SK-N-SH (cell line): ENCODE measurements around the gene FPR2. TPM values are rescaled to one million over a fixed set of nuclear protein-coding genes. Genes with fewer than 3 reads are reported as not detected.

Source experiments
- CTCF ChIA-PET: fragments of 300-600, 350-600 bp; formaldehyde crosslinking; extraction: SDS; loops from one replicate; lab custom pipeline; 2021; lab: Yijun Ruan, JAX
- POLR2A ChIA-PET: fragments of 350-600 bp; sonication (Branson Sonifier 250); formaldehyde crosslinking; extraction: SDS; loops from one replicate; lab custom pipeline; 2020; ENCODE audit warnings: antibody characterized with exemption, inconsistent platforms; lab: Yijun Ruan, JAX
- DNase-seq: peaks from one replicate; pipeline ENCODE4 v3.0.0; 2012
- H2AFZ ChIP-seq: fragments of 200-600 bp; sonication (generic); 2 replicates; pipeline ENCODE4 v1.8.1; 2016; ENCODE audit warnings: antibody characterized with exemption, mild to moderate bottlenecking, low read depth
- H3F3A ChIP-seq: fragments of 200-600 bp; sonication (generic); replicated peaks from 2 replicates; pipeline ENCODE3; 2016; ENCODE audit warnings: antibody characterized with exemption, mild to moderate bottlenecking; ENCODE audit not compliant: insufficient read depth
- H3K27ac ChIP-seq, 2 experiments: fragments of 200-500 bp in 1 of 2; fragments of 200-600 bp in 1 of 2; sonication (Bioruptor generic) in 1 of 2; sonication (generic), shearing (Covaris generic) in 1 of 2; 2 replicates each; pipeline versions ENCODE4 v1.5.1 to v1.6.1; 2014 to 2016; ENCODE audit warnings: low read depth in 2 of 2, inconsistent platforms in 1 of 2, low read length in 1 of 2, mild to moderate bottlenecking in 1 of 2, mixed read lengths in 1 of 2
- H3K27me3 ChIP-seq: fragments of 200-600 bp; sonication (generic), shearing (Covaris generic); 2 replicates; pipeline ENCODE4 v1.6.1; 2016; ENCODE audit warnings: mixed run types; ENCODE audit not compliant: insufficient read depth
- H3K36me3 ChIP-seq, 2 experiments: fragments of 200-500 bp in 1 of 2; fragments of 200-600 bp in 1 of 2; sonication (Bioruptor generic) in 1 of 2; sonication (generic) in 1 of 2; replicated peaks in 1 of 2; 2 replicates each; pipeline versions ENCODE3 to v1.5.1; 2014 to 2016; ENCODE audit warnings: low read length in 1 of 2, mild to moderate bottlenecking in 1 of 2; ENCODE audit not compliant: insufficient read depth in 2 of 2, control insufficient read depth in 1 of 2
- H3K4me1 ChIP-seq, 2 experiments: fragments of 200-500 bp in 1 of 2; fragments of 200-600 bp in 1 of 2; sonication (Bioruptor generic) in 1 of 2; sonication (generic), shearing (Covaris generic) in 1 of 2; 2 replicates each; pipeline versions ENCODE4 v1.5.1 to v1.6.1; 2014 to 2016; ENCODE audit warnings: low read depth in 1 of 2, low read length in 1 of 2, mixed run types in 1 of 2; ENCODE audit not compliant: insufficient read depth in 2 of 2, control insufficient read depth in 1 of 2
- H3K4me2 ChIP-seq: fragments of 200-600 bp; sonication (generic), shearing (Covaris generic); 2 replicates; pipeline ENCODE4 v1.6.1; 2017; ENCODE audit warnings: mixed run types
- H3K4me3 ChIP-seq, 2 experiments: fragments of 200-500 bp in 1 of 2; fragments of 200-600 bp in 1 of 2; sonication (Bioruptor generic) in 1 of 2; sonication (generic), shearing (Covaris generic) in 1 of 2; 2 replicates each; pipeline versions ENCODE4 v1.5.1 to v1.8.1; 2014 to 2016; ENCODE audit warnings: low read depth in 2 of 2, inconsistent platforms in 1 of 2, low read length in 1 of 2, mild to moderate bottlenecking in 1 of 2, mixed read lengths in 1 of 2, moderate library complexity in 1 of 2
- H3K79me2 ChIP-seq: fragments of 200-600 bp; sonication (generic); 2 replicates; pipeline ENCODE4 v1.8.1; 2017; ENCODE audit warnings: mild to moderate bottlenecking; ENCODE audit not compliant: insufficient read depth
- H3K9ac ChIP-seq: fragments of 200-600 bp; sonication (generic); 2 replicates; pipeline ENCODE4 v1.6.1; 2017; ENCODE audit warnings: mixed run types
- H3K9me2 ChIP-seq: fragments of 200-600 bp; sonication (generic); 2 replicates; pipeline ENCODE4 v1.6.1; 2017; ENCODE audit warnings: mixed run types
- H3K9me3 ChIP-seq: fragments of 200-600 bp; sonication (generic); 2 replicates; pipeline ENCODE4 v1.6.1; 2017; ENCODE audit warnings: mixed run types, mild to moderate bottlenecking, moderate library complexity
- H4K20me1 ChIP-seq: fragments of 200-600 bp; sonication (generic); 2 replicates; pipeline ENCODE4 v1.6.1; 2017; ENCODE audit warnings: mild to moderate bottlenecking, mixed run types; ENCODE audit not compliant: insufficient read depth
- CHD2 ChIP-seq: fragments of 150-350 bp; IDR thresholded peaks from 2 replicates; pipeline ENCODE4 v1.6.1; 2018; ENCODE audit warnings: low read length; ENCODE audit not compliant: partially characterized antibody
- GABPA ChIP-seq: IDR thresholded peaks from 2 replicates; pipeline ENCODE4 v1.4.0; 2012; ENCODE audit warnings: low read depth, mild to moderate bottlenecking
- GATA2 ChIP-seq: sonication (generic); formaldehyde crosslinking; IDR thresholded peaks from 2 replicates; pipeline ENCODE4 v1.5.0; 2020; ENCODE audit warnings: mild to moderate bottlenecking, missing genetic modification reagents
- JUND ChIP-seq: IDR thresholded peaks from 2 replicates; pipeline ENCODE4 v1.4.0; 2012
- MEF2A ChIP-seq: IDR thresholded peaks from 2 replicates; pipeline ENCODE4 v1.4.0; 2012; ENCODE audit warnings: low read depth, borderline replicate concordance
- MXI1 ChIP-seq: IDR thresholded peaks from 2 replicates; pipeline ENCODE4 v1.6.1; 2012; ENCODE audit warnings: mild to moderate bottlenecking, low read depth, low read length, improper control_type of control experiment
- NFIC ChIP-seq: IDR thresholded peaks from 2 replicates; pipeline ENCODE4 v1.4.0; 2012; ENCODE audit warnings: borderline replicate concordance
- NRF1 ChIP-seq: IDR thresholded peaks from 2 replicates; pipeline ENCODE4 v1.6.1; 2012; ENCODE audit warnings: low read depth, mild to moderate bottlenecking, low read length
- POLR2AphosphoS5 ChIP-seq: IDR thresholded peaks from 2 replicates; pipeline ENCODE4 v1.6.1; 2012; ENCODE audit warnings: low read depth, low read length
- RAD21 ChIP-seq: IDR thresholded peaks from 2 replicates; pipeline ENCODE4 v1.6.1; 2012; ENCODE audit warnings: mild to moderate bottlenecking, low read length
- RCOR1 ChIP-seq: fragments of 150-350 bp; IDR thresholded peaks from 2 replicates; pipeline ENCODE4 v1.6.1; 2017; ENCODE audit warnings: antibody characterized with exemption, low read length
- RXRA ChIP-seq: IDR thresholded peaks from 2 replicates; pipeline ENCODE4 v1.4.0; 2012; ENCODE audit warnings: low read depth, mild to moderate bottlenecking, borderline replicate concordance
- SMC3 ChIP-seq: IDR thresholded peaks from 2 replicates; pipeline ENCODE4 v1.6.1; 2012; ENCODE audit warnings: low read depth, low read length, improper control_type of control experiment
- TCF12 ChIP-seq: IDR thresholded peaks from 2 replicates; pipeline ENCODE4 v1.4.0; 2012
- TEAD4 ChIP-seq: IDR thresholded peaks from 2 replicates; pipeline ENCODE4 v1.4.0; 2012; ENCODE audit warnings: mild to moderate bottlenecking, borderline replicate concordance; ENCODE audit not compliant: insufficient read depth
- WGBS: methylation state at CpG from one replicate; pipeline ENCODE4 v1.1.6; 2017; ENCODE audit warnings: low lambda C conversion rate; 5-methylcytosine and 5-hydroxymethylcytosine counted together
- polyA plus RNA-seq, 3 experiments: library from polyadenylated mRNA; depleted of rRNA; stranded (reverse); fragments of >200 nt; gene quantifications; 2 replicates each; pipeline ENCODE4 v1.2.3, GENCODE V29; 2012
- TF ChIP-seq, protein P1 (sequence below): IDR thresholded peaks from 2 replicates; pipeline ENCODE4 v1.6.1; 2012; ENCODE audit warnings: mild to moderate bottlenecking, low read depth, low read length, moderate library complexity
- TF ChIP-seq, protein P2 (sequence below): IDR thresholded peaks from 2 replicates; pipeline ENCODE4 v1.4.0; 2012; ENCODE audit warnings: low read depth, borderline replicate concordance
- TF ChIP-seq, protein P3 (sequence below): fragments of 200-600 bp; sonication (generic); IDR thresholded peaks from 2 replicates; pipeline ENCODE4 v1.6.1; 2017; ENCODE audit warnings: antibody characterized with exemption, mild to moderate bottlenecking, moderate library complexity

Gene FPR2
- polyA plus RNA-seq, 1 of the 3 experiments (the other 2 are of a cell fraction): not detected

DNA sequence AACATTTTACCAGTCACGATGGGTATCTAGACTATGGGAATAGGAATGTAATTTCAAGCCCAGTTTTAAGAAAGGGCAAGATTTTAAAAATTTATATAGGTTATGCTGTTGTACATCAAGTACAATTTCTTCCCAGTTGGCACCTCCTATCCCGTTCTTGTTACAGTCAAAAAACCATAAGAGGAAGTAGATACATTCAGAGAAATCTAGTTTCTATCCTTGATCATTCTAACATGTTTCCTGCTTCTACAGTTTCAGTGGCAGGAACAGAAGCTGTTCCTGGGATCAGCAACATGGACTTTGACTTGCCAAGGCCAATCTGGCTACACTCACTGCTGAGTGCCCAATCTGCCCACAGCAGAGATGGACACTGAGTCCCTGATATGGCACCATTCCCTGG is 19.3 kb downstream of the FPR2 start:
- H3K9me2 ChIP-seq: no peaks in the 10 kb centered on the region
- no peaks in the 10 kb centered on the region for H3K79me2 ChIP-seq
- POLR2A ChIA-PET: no interaction called here
- TF ChIP-seq GATA2 (CRISPR knock-in tag): no peak
- TF ChIP-seq MXI1: no peak
- no peak for TF ChIP-seq NRF1
- TF ChIP-seq GABPA: no peak
- TF ChIP-seq POLR2AphosphoS5: no peak
- TF ChIP-seq, protein P1, sequence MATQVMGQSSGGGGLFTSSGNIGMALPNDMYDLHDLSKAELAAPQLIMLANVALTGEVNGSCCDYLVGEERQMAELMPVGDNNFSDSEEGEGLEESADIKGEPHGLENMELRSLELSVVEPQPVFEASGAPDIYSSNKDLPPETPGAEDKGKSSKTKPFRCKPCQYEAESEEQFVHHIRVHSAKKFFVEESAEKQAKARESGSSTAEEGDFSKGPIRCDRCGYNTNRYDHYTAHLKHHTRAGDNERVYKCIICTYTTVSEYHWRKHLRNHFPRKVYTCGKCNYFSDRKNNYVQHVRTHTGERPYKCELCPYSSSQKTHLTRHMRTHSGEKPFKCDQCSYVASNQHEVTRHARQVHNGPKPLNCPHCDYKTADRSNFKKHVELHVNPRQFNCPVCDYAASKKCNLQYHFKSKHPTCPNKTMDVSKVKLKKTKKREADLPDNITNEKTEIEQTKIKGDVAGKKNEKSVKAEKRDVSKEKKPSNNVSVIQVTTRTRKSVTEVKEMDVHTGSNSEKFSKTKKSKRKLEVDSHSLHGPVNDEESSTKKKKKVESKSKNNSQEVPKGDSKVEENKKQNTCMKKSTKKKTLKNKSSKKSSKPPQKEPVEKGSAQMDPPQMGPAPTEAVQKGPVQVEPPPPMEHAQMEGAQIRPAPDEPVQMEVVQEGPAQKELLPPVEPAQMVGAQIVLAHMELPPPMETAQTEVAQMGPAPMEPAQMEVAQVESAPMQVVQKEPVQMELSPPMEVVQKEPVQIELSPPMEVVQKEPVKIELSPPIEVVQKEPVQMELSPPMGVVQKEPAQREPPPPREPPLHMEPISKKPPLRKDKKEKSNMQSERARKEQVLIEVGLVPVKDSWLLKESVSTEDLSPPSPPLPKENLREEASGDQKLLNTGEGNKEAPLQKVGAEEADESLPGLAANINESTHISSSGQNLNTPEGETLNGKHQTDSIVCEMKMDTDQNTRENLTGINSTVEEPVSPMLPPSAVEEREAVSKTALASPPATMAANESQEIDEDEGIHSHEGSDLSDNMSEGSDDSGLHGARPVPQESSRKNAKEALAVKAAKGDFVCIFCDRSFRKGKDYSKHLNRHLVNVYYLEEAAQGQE: no peak
- no peak for TF ChIP-seq SMC3
- no peak for TF ChIP-seq RCOR1
- no peak for TF ChIP-seq TCF12
- TF ChIP-seq, protein P2, sequence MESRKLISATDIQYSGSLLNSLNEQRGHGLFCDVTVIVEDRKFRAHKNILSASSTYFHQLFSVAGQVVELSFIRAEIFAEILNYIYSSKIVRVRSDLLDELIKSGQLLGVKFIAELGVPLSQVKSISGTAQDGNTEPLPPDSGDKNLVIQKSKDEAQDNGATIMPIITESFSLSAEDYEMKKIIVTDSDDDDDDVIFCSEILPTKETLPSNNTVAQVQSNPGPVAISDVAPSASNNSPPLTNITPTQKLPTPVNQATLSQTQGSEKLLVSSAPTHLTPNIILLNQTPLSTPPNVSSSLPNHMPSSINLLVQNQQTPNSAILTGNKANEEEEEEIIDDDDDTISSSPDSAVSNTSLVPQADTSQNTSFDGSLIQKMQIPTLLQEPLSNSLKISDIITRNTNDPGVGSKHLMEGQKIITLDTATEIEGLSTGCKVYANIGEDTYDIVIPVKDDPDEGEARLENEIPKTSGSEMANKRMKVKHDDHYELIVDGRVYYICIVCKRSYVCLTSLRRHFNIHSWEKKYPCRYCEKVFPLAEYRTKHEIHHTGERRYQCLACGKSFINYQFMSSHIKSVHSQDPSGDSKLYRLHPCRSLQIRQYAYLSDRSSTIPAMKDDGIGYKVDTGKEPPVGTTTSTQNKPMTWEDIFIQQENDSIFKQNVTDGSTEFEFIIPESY: no peak
- TF ChIP-seq RAD21: no peak
- TF ChIP-seq, protein P3, sequence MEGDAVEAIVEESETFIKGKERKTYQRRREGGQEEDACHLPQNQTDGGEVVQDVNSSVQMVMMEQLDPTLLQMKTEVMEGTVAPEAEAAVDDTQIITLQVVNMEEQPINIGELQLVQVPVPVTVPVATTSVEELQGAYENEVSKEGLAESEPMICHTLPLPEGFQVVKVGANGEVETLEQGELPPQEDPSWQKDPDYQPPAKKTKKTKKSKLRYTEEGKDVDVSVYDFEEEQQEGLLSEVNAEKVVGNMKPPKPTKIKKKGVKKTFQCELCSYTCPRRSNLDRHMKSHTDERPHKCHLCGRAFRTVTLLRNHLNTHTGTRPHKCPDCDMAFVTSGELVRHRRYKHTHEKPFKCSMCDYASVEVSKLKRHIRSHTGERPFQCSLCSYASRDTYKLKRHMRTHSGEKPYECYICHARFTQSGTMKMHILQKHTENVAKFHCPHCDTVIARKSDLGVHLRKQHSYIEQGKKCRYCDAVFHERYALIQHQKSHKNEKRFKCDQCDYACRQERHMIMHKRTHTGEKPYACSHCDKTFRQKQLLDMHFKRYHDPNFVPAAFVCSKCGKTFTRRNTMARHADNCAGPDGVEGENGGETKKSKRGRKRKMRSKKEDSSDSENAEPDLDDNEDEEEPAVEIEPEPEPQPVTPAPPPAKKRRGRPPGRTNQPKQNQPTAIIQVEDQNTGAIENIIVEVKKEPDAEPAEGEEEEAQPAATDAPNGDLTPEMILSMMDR: no peak
- no peak for TF ChIP-seq TEAD4
- TF ChIP-seq CHD2: no peak
- no peak for TF ChIP-seq JUND
- no peak for TF ChIP-seq NFIC
- TF ChIP-seq RXRA: no peak
- TF ChIP-seq MEF2A: no peak
- no peaks in the 10 kb centered on the region for H4K20me1 ChIP-seq
- no peaks in the 10 kb centered on the region for H3K27me3 ChIP-seq
- no peak overlapping the region for H3K9ac ChIP-seq
- H2AFZ ChIP-seq: no peak overlapping the region
- H3K27ac ChIP-seq: no peak overlapping the region
- H3K4me1 ChIP-seq: peaks cover 0 to 10% of the 10 kb centered on the region in 2 experiments; a peak in 1 of 4 replicates
- H3K4me3 ChIP-seq: no peak overlapping the region
- no peaks in the 10 kb centered on the region for H3K36me3 ChIP-seq
- WGBS: 0% methylated on average over 2 of the region's 2 CpGs
- CTCF ChIA-PET: no interaction called here
- H3F3A ChIP-seq: peaks cover 17% of the 10 kb centered on the region
- DNase-seq: no peak
- no peak overlapping the region for H3K4me2 ChIP-seq
- no peaks in the 10 kb centered on the region for H3K9me3 ChIP-seq
